Endothelial cell (in vitro differentiated cells): Measurements from ENCODE around the gene MRPS34. TPM values are rescaled to one million over a fixed set of nuclear protein-coding genes. Genes with fewer than 3 reads are reported as not detected.
A peak's percentile ranks its signal among the peaks of the same experiment; 100 is the strongest.

ENCODE experiments used
- DNase-seq: peaks from one replicate; pipeline ENCODE4 v3.0.0; 2021; ENCODE audit warnings: low spot score
- H3K27ac Mint-ChIP-seq: one replicate; pipeline ENCODE4 v1.8.0; 2021; ENCODE audit warnings: mixed read lengths, inconsistent platforms; ENCODE audit not compliant: unreplicated experiment
- H3K27me3 Mint-ChIP-seq: one replicate; pipeline ENCODE4 v1.8.0; 2021; ENCODE audit warnings: mild to moderate bottlenecking, moderate library complexity, mixed read lengths, inconsistent platforms; ENCODE audit not compliant: unreplicated experiment
- H3K36me3 Mint-ChIP-seq: one replicate; pipeline ENCODE4 v1.8.0; 2021; ENCODE audit warnings: mild to moderate bottlenecking, low read depth, mixed read lengths, inconsistent platforms; ENCODE audit not compliant: unreplicated experiment
- H3K4me1 Mint-ChIP-seq: one replicate; pipeline ENCODE4 v1.8.0; 2021; ENCODE audit warnings: mild to moderate bottlenecking, mixed read lengths, inconsistent platforms; ENCODE audit not compliant: unreplicated experiment
- H3K4me3 Mint-ChIP-seq: one replicate; pipeline ENCODE4 v1.8.0; 2021; ENCODE audit warnings: mild to moderate bottlenecking, mixed read lengths, inconsistent platforms; ENCODE audit not compliant: unreplicated experiment
- H3K9me3 Mint-ChIP-seq: one replicate; pipeline ENCODE4 v1.8.0; 2021; ENCODE audit warnings: mixed read lengths, inconsistent platforms; ENCODE audit not compliant: unreplicated experiment
- long read RNA-seq: library from polyadenylated mRNA; unstranded; transcript quantifications from one replicate; pipeline ENCODE4 v2.0.0, GENCODE V29; 2020; ENCODE audit not compliant: unreplicated experiment
- total RNA-seq: library from RNA; stranded (reverse); fragmentation: NEBNext Ultra II Directional; extraction: Animal tissue kit (Norgen Biotek cat#: 25700); gene quantifications from one replicate; pipeline ENCODE4 v1.2.1, GENCODE V29; 2021; ENCODE audit not compliant: unreplicated experiment
- TF ChIP-seq, protein P1 (sequence below): fragments of 200-600 bp; sonication (generic); IDR thresholded peaks from one replicate; pipeline ENCODE4 v1.5.0; 2021; ENCODE audit warnings: antibody characterized with exemption; ENCODE audit not compliant: unreplicated experiment

MRPS34 gene
- total RNA-seq, result 62.7 TPM
- long read RNA-seq, transcript MRPS34-201 (3 exons, 1,040 nt), result minor isoform, 5 of 67 reads
- long read RNA-seq, transcript MRPS34-202 (3 exons, 1,024 nt), result major isoform, 47 of 67 reads
- long read RNA-seq, partial matches to known transcripts, result 6 of 67 reads
- long read RNA-seq, other reads (novel, unspliced or antisense), result 5 of 67 reads

DNA sequence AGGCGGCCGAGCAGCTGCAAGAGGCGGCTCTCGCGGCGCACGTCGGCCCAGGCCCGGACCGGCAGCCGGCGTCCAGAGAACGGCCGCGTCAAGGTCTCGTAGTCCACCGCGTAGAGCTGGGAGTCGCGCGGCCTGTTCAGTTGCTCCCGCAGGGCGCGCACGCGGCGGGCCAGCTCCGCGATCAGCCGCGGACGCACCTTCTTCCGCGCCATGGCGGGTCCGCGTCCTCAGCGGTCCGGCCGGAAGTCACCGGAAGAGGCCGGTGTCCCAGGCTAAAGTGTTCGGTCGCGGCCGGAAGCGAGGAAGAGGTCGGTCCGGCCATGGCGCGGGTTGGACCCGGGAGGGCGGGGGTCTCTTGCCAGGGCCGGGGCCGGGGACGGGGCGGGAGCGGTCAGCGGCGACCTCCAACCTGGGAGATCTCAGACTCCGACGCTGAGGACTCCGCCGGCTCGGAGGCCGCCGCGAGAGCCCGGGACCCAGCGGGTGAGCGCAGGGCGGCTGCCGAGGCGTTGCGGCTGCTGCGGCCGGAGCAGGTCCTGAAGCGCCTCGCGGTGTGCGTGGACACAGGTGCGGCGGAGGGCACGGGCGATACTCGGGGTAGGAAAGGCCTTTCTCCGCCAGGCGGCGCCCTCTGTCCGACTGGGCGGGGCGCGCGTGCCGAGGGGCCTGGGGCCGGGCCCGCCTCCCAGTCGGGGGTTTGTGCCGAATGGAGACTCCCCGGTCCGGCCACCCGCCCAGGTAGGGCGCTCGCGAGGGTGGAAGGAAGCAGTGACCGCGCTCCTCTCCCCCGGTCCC, at the start of gene MRPS34:
Gene MRPS34 (minus strand): TSS at position 227 of the 795 bp plus-strand sequence. CDS start 15 bp downstream, at position 212.
- TF ChIP-seq, protein P1, sequence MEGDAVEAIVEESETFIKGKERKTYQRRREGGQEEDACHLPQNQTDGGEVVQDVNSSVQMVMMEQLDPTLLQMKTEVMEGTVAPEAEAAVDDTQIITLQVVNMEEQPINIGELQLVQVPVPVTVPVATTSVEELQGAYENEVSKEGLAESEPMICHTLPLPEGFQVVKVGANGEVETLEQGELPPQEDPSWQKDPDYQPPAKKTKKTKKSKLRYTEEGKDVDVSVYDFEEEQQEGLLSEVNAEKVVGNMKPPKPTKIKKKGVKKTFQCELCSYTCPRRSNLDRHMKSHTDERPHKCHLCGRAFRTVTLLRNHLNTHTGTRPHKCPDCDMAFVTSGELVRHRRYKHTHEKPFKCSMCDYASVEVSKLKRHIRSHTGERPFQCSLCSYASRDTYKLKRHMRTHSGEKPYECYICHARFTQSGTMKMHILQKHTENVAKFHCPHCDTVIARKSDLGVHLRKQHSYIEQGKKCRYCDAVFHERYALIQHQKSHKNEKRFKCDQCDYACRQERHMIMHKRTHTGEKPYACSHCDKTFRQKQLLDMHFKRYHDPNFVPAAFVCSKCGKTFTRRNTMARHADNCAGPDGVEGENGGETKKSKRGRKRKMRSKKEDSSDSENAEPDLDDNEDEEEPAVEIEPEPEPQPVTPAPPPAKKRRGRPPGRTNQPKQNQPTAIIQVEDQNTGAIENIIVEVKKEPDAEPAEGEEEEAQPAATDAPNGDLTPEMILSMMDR, result peak; percentile 92
- Mint-ChIP-seq H3K36me3 (peaks cover under 1% of the 10 kb centered on the region), H3K27ac (peak within 1 kb of the TSS; percentile 90), H3K4me3 (peak within 1 kb of the TSS; percentile 97), H3K27me3 (peaks cover 13% of the 10 kb centered on the region), H3K9me3 (no peaks in the 10 kb centered on the region), H3K4me1 (peaks cover 10% of the 10 kb centered on the region)
- DNase-seq, result peak; percentile 86

DNA sequence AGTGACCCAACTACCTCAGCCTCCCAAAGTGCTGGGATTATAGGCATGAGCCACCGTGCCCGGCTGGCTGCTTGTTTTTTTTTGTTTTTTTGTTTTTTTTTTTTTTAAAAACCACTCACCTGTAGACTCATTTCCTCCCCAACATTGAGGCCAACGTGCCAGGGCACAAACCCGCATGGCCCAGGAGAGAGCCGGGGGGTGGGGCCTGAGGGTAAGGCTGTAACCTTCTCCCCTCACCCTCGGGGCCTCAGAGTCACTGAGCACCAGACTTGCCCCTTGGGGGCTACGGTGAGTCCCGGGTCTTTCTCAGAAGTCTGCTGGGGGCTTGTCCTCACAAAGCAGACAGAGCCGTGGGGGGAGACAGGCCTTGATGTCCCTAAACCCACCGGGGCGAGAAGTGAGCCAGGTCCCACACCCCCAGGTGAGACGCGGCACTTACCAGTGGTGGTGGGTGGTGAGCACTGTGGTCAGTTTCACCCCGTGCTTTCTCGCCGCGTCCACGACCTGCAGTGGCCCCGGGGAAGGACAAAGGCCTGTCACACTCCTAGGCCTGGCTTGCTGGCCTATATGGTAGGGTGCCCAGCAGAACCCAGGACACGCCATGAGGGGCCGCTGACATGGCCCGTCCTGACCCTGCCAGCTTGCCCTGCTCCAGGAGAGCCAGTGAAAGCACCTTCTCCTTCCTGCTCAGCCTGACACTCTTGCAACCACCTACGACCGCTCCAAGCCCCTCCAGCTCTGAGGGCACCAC, 49.1 kb upstream of the MRPS34 start:
- peaks cover 3% of the 10 kb centered on the region for H3K36me3 Mint-ChIP-seq
- TF ChIP-seq, protein P1, result no peak
- H3K27me3 Mint-ChIP-seq, result no peaks in the 10 kb centered on the region
- no peaks in the 10 kb centered on the region for H3K4me1 Mint-ChIP-seq
- H3K9me3 Mint-ChIP-seq, result no peaks in the 10 kb centered on the region
- no peak overlapping the region for H3K27ac Mint-ChIP-seq
- no peak for DNase-seq
- no peak overlapping the region for H3K4me3 Mint-ChIP-seq

DNA sequence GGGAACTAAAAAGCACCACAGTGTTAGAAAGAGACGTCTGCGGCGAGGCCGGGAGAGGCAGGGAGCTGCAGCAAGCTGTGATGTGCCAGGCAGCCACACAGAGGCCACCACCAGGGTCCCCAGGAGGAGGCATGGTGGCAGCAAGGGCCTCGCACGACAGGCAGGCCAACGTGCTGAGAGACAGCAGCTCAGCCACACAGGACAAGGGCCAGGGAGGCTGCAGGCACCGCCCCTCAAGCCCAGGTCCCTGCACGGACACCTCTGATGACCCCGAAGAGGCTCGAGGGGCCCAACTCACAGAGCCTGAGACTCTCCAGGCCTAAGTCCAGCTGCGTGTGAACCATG, 48.0 kb upstream of the MRPS34 start:
- Mint-ChIP-seq H3K27ac (no peak overlapping the region), H3K4me1 (no peaks in the 10 kb centered on the region), H3K27me3 (no peaks in the 10 kb centered on the region), H3K36me3 (peaks cover 3% of the 10 kb centered on the region), H3K4me3 (no peak overlapping the region), H3K9me3 (no peaks in the 10 kb centered on the region)
- TF ChIP-seq, protein P1, result no peak
- no peak for DNase-seq

DNA sequence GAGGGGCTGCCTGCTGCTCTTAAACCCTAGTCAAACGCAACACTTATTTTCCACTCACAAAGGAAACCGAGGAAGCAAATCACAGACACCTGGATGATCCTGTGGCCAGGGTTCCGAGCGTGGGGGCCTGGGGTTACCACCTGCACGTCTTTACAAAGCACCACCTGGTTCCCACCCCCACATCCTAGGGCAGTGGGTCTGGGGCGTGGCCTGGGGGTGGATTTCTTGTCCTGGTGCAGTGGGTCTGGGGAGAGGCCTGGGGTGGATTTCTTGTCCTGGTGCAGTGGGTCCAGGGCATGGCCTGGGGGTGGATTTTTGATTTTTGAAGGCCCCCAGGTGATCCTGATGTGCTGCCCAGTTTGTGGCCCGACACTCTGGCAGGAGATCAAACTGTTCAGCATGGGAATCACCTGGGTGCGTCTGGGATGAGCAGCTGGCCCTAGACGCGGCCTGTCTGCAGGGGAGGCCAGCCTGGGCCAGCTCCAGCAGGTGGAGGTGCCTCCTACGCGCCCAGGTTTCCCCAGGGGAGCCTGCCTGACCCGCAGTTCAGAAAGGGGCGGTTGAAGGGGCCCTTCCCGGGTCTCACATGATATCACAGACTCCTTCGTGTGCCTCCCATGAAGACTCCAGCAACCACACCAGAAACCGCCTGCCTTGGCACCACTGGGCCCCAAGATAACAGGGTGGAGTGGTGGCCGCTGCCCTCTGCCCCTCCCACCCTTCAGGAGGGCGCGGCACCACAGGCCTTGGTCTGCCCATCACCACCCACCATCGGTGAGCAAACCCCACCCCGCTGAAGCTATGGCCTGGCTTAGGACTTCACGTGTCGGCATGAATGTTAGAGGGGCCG, 47.4 kb upstream of the MRPS34 start:
- no peak overlapping the region for H3K4me3 Mint-ChIP-seq
- TF ChIP-seq, protein P1, result no peak
- no peaks in the 10 kb centered on the region for H3K9me3 Mint-ChIP-seq
- no peaks in the 10 kb centered on the region for H3K27me3 Mint-ChIP-seq
- peaks cover 7% of the 10 kb centered on the region for H3K36me3 Mint-ChIP-seq
- no peak for DNase-seq
- H3K4me1 Mint-ChIP-seq, result no peaks in the 10 kb centered on the region
- no peak overlapping the region for H3K27ac Mint-ChIP-seq
